GM12892 (cell line): ENCODE results near the gene CHTF18.

Source experiments
- POLR2A ChIP-seq: IDR thresholded peaks from 2 replicates; pipeline ENCODE4 v1.6.1; 2011; ENCODE audit warnings: low read depth, low read length, control low read depth
- POLR2AphosphoS5 ChIP-seq: IDR thresholded peaks from 2 replicates; pipeline ENCODE4 v1.6.1; 2011; ENCODE audit warnings: low read depth, low read length, control low read depth

DNA sequence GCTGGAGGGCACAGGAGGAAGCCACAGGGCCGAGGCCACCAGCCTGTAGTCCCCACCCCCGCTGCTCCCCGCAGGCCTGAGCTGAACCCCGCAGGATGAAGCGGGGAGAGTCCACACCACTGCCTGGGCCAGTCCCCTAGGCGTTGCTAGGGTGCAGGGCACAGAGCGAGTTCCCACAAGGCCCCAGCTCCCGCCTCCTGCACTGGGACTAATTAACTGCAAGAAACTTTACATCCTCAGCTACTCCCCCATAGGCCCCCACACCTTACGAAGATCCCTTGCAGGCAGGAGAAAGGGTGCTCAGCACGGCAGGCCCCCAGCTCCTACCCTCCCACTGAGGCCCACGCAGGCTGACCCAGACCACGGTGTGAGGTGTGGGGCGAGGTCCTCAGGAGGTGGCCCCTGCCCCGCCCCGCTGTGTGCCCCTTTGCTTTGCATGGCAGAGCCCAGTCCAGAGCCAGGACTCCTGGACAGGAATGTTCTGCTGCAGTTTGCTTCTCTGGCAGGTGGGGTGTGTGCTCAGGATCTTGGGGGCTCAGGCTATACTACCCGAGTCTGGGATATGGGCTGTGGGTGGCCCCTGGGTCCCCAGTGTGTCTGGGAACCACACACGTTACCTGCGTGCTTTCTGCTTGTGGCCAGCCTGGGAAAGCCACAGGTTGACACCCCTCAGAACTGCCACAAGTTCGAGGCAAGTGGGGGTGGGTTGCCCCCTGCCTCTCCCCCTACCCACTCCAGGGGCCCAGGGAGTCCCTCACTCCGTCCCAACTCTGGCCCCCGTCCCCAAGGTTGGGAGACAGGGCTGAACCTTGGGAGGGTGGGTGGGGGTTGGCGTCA is 10.9 kb downstream of the CHTF18 start:
- TF ChIP-seq POLR2A (no peak), POLR2AphosphoS5 (no peak)
